NB4 (cell line): ENCODE results near the gene MAP4K4.

Experiments used
- CTCF ChIP-seq: IDR thresholded peaks from one replicate; pipeline ENCODE4 v1.5.1; 2012; ENCODE audit warnings: low read depth, low read length
- POLR2A ChIP-seq: IDR thresholded peaks from 2 replicates; pipeline ENCODE4 v1.6.1; 2011; ENCODE audit warnings: mild to moderate bottlenecking; ENCODE audit not compliant: insufficient read length; ENCODE audit errors: extremely low read depth

GRCh38 chr2:101795033-101795432, 97.5 kb downstream of the MAP4K4 start:
- no peak for TF ChIP-seq CTCF
- no peak for TF ChIP-seq POLR2A
